GM12801 (cell line): ENCODE results near the gene GALNT10.

ENCODE experiments used
- CTCF ChIP-seq: IDR thresholded peaks from one replicate; pipeline ENCODE4 v1.5.1; 2011; ENCODE audit warnings: control low read depth; ENCODE audit not compliant: insufficient read length; ENCODE audit errors: extremely low read depth

The GALNT10 gene

DNA sequence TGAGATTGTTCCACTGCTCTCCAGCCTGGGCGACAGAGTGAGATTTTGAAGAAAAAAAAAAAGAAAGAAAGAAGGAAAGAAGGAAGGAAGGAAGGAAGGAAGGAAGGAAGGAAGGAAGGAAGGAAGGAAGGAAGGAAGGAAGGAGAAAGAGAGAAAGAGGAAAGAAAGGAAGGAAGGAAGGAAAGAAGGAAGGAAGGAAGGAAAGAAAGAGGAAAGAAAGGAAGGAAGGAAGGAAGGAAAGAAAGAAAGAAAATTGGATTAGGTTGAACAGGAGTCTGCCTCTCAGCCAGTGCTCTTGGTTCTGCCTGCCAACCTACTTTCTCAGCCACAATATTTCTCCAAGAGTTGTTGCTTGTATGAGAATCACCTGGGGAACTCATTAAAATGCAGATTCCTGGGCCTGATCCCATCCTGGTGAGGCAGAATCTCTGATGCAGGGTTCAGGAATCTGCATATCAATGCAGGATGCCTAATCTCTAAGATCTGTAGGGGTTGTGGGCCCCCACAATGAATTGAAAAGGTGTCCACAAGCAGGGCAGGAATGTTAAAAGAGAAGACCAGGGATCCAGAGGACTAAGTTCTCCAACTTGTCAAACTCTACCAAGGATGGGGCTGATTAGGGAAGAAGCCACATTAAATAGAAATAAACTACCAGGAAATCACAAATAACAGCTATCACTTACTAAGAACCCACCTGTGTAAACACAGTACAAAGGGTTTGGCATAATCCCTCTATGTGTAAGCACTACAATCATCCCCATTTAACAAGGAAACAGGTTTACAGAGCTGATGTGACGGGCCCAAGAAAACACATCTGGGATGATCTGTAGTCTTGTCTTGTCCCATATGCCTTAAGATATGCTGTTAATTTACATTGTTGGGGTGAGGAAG, 23.4 kb upstream of the GALNT10 start:
- TF ChIP-seq CTCF, result no peak

DNA sequence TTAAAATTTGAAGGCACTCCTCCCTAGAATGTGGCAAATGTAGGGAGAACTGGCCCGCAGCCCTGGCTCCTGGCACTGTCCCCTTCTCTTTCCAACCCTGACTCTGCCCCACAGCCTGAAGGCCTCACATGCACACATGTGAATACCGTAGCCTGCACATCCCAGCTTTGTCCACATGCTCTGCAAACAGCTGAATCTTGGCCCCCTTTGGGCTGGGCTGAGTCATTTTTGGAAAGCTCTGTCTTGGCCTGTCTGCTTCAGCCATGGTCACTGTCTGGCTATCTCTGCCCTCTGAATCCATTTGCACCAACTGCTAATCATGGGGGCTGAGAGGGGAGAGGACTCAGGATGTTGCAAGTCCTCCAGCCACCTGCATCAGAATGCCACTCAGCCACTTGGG, 22.1 kb upstream of the GALNT10 start:
- TF ChIP-seq CTCF, result no peak

DNA sequence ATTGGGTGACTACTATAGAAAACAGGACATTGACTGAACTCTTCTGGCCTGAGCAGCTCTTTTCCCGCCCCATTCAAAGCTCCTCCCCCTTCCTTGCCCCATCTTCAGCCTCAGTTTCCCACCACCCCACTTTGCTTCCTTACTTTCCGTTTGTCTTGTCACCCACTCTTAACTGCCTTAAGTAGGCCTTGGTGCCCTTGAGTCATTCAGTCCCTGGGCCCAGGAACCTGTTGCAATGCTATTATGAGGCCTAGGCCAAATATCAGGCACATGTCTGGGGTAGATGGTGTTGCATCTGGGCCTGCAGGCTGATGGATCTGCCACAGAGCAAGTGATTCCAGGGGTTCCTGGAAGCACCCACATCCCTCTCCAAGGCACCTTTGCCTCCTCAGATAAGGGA, 17.7 kb upstream of the GALNT10 start:
- TF ChIP-seq CTCF, result no peak

- no peak for TF ChIP-seq CTCF
Observed at GRCh38 chr5:154174091-154174490, 16.4 kb upstream of the GALNT10 start.

- no peak for TF ChIP-seq CTCF
Observed at GRCh38 chr5:154176181-154176580, 14.4 kb upstream of the GALNT10 start.

DNA sequence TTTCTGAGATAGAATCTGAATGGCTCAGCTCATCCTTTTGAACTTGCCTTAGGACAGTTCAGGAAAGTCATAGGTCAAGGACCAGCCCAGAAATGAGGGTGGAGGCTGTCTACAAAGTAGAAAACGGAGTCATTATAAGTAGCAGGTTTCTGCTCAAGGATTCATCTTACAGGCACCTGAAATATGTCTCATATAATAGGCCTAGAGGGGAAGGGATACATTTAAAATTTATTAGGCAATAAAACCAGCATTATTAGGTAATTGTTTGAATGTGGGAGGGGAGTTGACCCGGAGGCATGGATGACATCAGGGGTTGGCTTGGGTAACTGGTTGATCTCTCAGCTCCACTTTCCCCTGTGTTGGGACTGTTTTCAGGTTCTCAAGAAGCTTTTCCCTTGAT, 11.9 kb upstream of the GALNT10 start:
- TF ChIP-seq CTCF, result no peak

GRCh38 chr5:154179846-154180710, 10.5 kb upstream of the GALNT10 start:
- TF ChIP-seq CTCF, result no peak
